ENCODE data around the gene PHLDA1. TPM values are rescaled to one million over a fixed set of nuclear protein-coding genes. Genes with fewer than 3 reads are reported as not detected.

Gene PHLDA1
- total RNA-seq, 4 donors from 2014 or later, result 4.2 to 8.4 (median 7.0) TPM

DNA sequence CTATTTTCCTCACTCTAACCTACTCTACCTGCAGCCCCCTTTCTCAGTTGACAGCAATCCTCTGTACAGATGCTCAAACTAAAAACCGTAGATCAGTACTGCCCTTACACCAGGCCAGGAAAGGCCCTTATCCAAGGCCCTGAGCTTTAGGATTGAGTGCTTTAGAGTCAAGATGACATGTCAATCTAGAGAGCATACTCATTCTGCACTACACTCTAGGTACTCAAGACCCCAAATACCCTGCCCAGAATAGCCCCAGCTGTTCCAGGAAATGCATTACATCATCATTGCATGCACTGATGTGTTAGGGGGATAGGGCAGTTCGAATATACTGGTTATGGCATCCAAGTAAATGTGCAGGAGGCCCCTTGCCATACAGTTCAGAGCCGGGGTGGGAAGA is 3.5 kb upstream of the PHLDA1 start:
- 74% methylated on average over 3 of the region's 3 CpGs; no CpG with 5 or more reads in 1 of the 2 donors for WGBS, 2 donors (ENCODE audit: low coverage in 1 of 2)
- intact Hi-C loops (cut with DNase I; ENCODE audit: low total_unique reads) (loop anchor here (5.0 kb wide), 1 partner anchor 508 kb away; no protein-coding TSS in a partner anchor), in situ Hi-C loops (cut with MboI; ENCODE audit: low pct_ligation_motif_present in 1 of 4, low pct_unique_long_range_greater_than_20kb in 1 of 4, low sequenced_read_pairs in 3 of 4) (loop anchor here in 3 of 4 donors (5.0 to 25.0 kb wide), 4 partner anchors 220 to 508 kb away; no protein-coding TSS in a partner anchor)
- TF ChIP-seq POLR2AphosphoS5 (IDR thresholded peaks at IDR 0.05), result no peak
- TF ChIP-seq POLR2A (IDR thresholded peaks at IDR 0.05), result no peak
- TF ChIP-seq EP300 (IDR thresholded peaks at IDR 0.05; ENCODE audit: low read depth), result no peak
- DNase-seq, result no peak
- Histone ChIP-seq H3K36me3 (no peaks in the 10 kb centered on the region), H3K4me1 (peaks cover 3 to 33% (median 12%) of the 10 kb centered on the region in 4 donors), H3K9me3 (no peaks in the 10 kb centered on the region), H3K27me3 (peaks cover 3% of the 10 kb centered on the region), H3K4me3 (no peak overlapping the region), H3K27ac (no peak overlapping the region)

DNA sequence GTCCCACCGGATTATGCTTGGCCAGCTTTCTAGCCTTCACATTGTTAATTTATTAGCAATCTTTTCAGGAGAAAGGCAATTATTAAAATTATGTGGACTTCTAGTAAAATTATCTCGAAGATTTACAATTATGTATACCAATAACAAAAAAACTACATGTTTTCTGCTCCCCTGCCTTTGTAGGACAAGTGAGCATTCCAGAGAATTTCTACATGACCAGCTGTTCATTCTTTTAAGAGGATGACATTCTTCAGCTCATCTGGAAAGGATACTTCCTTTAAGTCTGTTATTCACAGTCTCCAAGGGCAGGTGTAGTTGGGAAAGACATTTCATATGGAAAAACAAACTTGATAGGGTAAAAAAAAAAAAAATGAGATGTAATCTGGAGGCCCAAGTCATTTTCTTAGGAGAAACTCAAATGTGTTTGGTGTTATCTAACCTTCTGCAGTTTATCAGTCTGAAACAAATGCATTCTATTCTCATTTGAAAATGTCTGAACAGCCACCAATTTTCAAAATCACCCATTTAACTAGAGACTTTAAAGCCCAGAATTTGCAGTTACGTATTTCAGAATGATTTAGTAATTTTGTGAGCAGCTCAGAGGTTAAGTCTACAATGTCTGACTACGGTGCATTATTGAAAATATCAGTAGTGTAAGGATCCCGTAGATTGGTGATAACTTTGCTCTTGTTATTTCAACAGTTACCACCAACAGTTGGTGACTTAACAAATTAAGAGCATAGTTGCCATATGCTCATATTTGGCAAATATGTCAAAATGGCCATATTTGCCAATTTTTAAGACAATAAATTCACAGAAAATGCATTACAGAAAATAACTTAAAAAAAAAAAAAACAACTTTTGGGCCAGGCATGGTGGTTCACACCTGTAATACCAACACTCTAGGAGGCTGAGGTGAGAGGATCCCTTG is 1.8 kb upstream of the PHLDA1 start:
- in situ Hi-C loops (cut with MboI; ENCODE audit: low pct_ligation_motif_present in 1 of 4, low pct_unique_long_range_greater_than_20kb in 1 of 4, low sequenced_read_pairs in 3 of 4) (loop anchor here in 2 of 4 donors (10.0 to 25.0 kb wide), 3 partner anchors 219 to 499 kb away; no protein-coding TSS in a partner anchor), intact Hi-C loops (cut with DNase I; ENCODE audit: low total_unique reads) (no loop called here)
- H3K36me3 ChIP-seq, result no peaks in the 10 kb centered on the region
- H3K4me3 ChIP-seq, result peak overlapping the region in 2 of 4 donors; percentile 67 to 91
- H3K9me3 ChIP-seq, result no peaks in the 10 kb centered on the region
- DNase-seq, result no peak
- 71% methylated on average over 5 of the region's 5 CpGs for WGBS, 2 donors (ENCODE audit: low coverage in 1 of 2)
- no peak for TF ChIP-seq POLR2A (IDR thresholded peaks at IDR 0.05)
- no peak for TF ChIP-seq POLR2AphosphoS5 (IDR thresholded peaks at IDR 0.05)
- no peak for TF ChIP-seq EP300 (IDR thresholded peaks at IDR 0.05; ENCODE audit: low read depth)
- TF ChIP-seq, protein P1, sequence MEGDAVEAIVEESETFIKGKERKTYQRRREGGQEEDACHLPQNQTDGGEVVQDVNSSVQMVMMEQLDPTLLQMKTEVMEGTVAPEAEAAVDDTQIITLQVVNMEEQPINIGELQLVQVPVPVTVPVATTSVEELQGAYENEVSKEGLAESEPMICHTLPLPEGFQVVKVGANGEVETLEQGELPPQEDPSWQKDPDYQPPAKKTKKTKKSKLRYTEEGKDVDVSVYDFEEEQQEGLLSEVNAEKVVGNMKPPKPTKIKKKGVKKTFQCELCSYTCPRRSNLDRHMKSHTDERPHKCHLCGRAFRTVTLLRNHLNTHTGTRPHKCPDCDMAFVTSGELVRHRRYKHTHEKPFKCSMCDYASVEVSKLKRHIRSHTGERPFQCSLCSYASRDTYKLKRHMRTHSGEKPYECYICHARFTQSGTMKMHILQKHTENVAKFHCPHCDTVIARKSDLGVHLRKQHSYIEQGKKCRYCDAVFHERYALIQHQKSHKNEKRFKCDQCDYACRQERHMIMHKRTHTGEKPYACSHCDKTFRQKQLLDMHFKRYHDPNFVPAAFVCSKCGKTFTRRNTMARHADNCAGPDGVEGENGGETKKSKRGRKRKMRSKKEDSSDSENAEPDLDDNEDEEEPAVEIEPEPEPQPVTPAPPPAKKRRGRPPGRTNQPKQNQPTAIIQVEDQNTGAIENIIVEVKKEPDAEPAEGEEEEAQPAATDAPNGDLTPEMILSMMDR (IDR thresholded peaks at IDR 0.05), result no peak
- peaks cover 14% of the 10 kb centered on the region for H3K27me3 ChIP-seq
- peaks cover 3 to 45% (median 12%) of the 10 kb centered on the region in 4 donors for H3K4me1 ChIP-seq
- H3K27ac ChIP-seq, result peak overlapping the region; percentile 91 to 96 (median 92)

DNA sequence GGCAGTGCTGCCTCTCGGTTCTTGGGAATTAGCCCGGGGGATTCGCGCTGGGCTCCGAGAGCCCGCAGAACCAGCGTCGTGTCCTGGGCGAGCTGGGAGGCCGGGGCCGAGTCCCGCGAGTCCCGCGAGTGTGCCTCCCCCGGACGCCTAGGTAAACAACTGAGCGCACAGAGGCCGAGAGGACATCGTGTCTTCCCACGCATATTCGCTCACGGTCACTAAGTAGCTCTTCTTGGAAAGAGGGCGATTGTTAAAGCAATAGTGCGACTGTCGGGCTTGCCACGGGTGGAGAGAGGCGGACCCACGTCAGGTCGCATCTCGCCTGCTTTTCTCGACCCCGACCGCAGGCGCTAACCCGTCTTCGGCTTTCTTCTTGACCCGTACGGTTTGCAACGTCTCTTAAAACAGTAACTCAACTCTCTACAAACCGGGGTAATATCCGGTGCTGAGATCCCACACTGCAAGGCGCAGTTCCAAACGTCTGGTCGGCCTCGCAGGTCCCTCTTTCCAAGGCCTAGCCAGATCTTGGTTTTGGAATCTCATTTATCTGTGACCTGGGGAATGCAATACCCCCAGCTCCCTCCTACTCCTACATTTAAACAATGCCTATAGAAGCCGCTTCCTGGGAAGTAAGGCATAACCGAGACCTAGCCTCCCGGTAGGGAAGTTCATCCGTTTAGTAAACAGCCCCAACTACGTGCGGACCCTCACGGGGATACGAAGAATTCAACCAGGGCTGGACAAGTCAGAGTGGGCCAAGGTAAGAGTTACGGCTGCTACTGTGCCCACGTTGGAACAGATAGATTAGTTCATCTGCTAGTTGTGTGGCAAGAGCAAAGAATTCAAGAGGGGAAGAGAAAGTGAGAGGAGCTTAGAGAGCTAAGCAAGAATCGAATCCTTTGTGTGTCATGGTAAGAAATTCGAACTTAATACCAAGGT is 736 bp upstream of the PHLDA1 start:
- TF ChIP-seq EP300 (IDR thresholded peaks at IDR 0.05; ENCODE audit: low read depth) (no peak), POLR2AphosphoS5 (IDR thresholded peaks at IDR 0.05) (no peak), POLR2A (IDR thresholded peaks at IDR 0.05) (no peak)
- TF ChIP-seq, protein P1 (IDR thresholded peaks at IDR 0.05), result no peak
- intact Hi-C loops (cut with DNase I; ENCODE audit: low total_unique reads) (no loop called here), in situ Hi-C loops (cut with MboI; ENCODE audit: low pct_ligation_motif_present in 1 of 4, low pct_unique_long_range_greater_than_20kb in 1 of 4, low sequenced_read_pairs in 3 of 4) (loop anchor here in 2 of 4 donors (10.0 to 25.0 kb wide), 3 partner anchors 218 to 498 kb away; no protein-coding TSS in a partner anchor)
- Histone ChIP-seq H3K9me3 (no peaks in the 10 kb centered on the region), H3K4me3 (peak overlapping the region; percentile 55 to 91 (median 72)), H3K27ac (peak overlapping the region; percentile 91 to 96 (median 92)), H3K4me1 (peaks cover 2 to 46% (median 12%) of the 10 kb centered on the region in 4 donors), H3K36me3 (no peaks in the 10 kb centered on the region), H3K27me3 (peaks cover 14% of the 10 kb centered on the region)
- WGBS, 2 donors (ENCODE audit: low coverage in 1 of 2), result 5 to 25% methylated on average over 7 to 58 of the region's 58 CpGs
- peak; percentile 30 for DNase-seq

DNA sequence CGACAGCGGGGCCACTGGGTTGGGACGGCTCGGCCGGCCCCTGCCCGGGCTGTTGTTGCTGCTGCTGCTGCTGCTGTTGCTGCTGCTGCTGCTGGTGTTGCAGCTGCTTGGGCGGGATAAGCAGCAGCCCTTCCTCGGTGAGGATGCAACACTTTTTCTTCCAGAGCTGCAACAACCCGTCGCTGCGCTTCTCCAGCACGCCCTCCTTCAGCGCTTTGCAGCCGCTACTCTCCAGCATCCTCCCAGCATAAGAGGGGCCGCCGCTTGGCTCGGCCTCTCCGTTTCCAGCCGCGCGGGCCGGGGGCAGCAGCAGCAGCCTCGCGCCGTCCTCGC is 529 bp downstream of the PHLDA1 start:
- 2% methylated on average over 24 of the region's 26 CpGs; no CpG with 5 or more reads in 1 of the 2 donors for WGBS, 2 donors (ENCODE audit: low coverage in 1 of 2)
- peaks cover 17% of the 10 kb centered on the region for H3K27me3 ChIP-seq
- H3K9me3 ChIP-seq, result no peaks in the 10 kb centered on the region
- intact Hi-C loops (cut with DNase I; ENCODE audit: low total_unique reads), result no loop called here
- TF ChIP-seq EP300 (IDR thresholded peaks at IDR 0.05; ENCODE audit: low read depth) (no peak), POLR2AphosphoS5 (IDR thresholded peaks at IDR 0.05) (no peak), POLR2A (IDR thresholded peaks at IDR 0.05) (no peak)
- TF ChIP-seq, protein P1 (IDR thresholded peaks at IDR 0.05), result no peak
- DNase-seq, result no peak
- in situ Hi-C loops (cut with MboI; ENCODE audit: low pct_ligation_motif_present in 1 of 4, low pct_unique_long_range_greater_than_20kb in 1 of 4, low sequenced_read_pairs in 3 of 4), result loop anchor here in 2 of 4 donors (10.0 to 25.0 kb wide), 3 partner anchors 216 to 496 kb away; no protein-coding TSS in a partner anchor
- H3K4me3 ChIP-seq, result peak overlapping the region; percentile 55 to 91 (median 72)
- H3K36me3 ChIP-seq, result no peaks in the 10 kb centered on the region
- H3K27ac ChIP-seq, result peak overlapping the region; percentile 91 to 96 (median 92)
- H3K4me1 ChIP-seq, result peaks cover 0 to 40% (median 12%) of the 10 kb centered on the region in 4 donors

All from transverse colon (tissue), 4 donors.